K562 (cell line): Measurements from ENCODE around the gene SLC25A20. TPM values are rescaled to one million over a fixed set of nuclear protein-coding genes. Genes with fewer than 3 reads are reported as not detected.

Experiments
- CREB3L1 ChIP-seq: fragments of 450-650 bp; IDR thresholded peaks from 2 replicates; pipeline ENCODE4 v1.6.1; 2014; ENCODE audit warnings: low read depth, mild to moderate bottlenecking, moderate library complexity, borderline replicate concordance
- FUS ChIP-seq: fragments of 200-400 bp; formaldehyde crosslinking; optimal IDR thresholded peaks from 2 replicates; pipeline ENCODE3; 2017; ENCODE audit warnings: low read depth, low read length
- HNRNPLL ChIP-seq: fragments of 200-400 bp; formaldehyde crosslinking; IDR thresholded peaks from 2 replicates; pipeline ENCODE4 v1.6.1; 2017; ENCODE audit warnings: low read length, low read depth, mild to moderate bottlenecking; ENCODE audit not compliant: poor library complexity, severe bottlenecking
- KDM4B ChIP-seq, 2 experiments: fragments of 450-650 bp in 1 of 2; sonication (generic) in 1 of 2; IDR thresholded peaks; 2 replicates each; pipeline ENCODE4 v1.6.1; 2016 to 2017; ENCODE audit warnings: borderline replicate concordance in 2 of 2, antibody characterized with exemption in 1 of 2, low read depth in 1 of 2, mild to moderate bottlenecking in 1 of 2
- NR2C1 ChIP-seq, 2 experiments: fragments of 450-650 bp; IDR thresholded peaks; 2 replicates each; pipeline ENCODE4 v1.6.1; 2017; ENCODE audit warnings: mild to moderate bottlenecking in 2 of 2, antibody characterized with exemption in 1 of 2, inconsistent platforms in 1 of 2, missing compliant biosample characterization in 1 of 2, missing genetic modification characterization in 1 of 2
- PRMT5 ChIP-seq: sonication (generic); formaldehyde crosslinking; IDR thresholded peaks from 2 replicates; pipeline ENCODE4 v1.5.0; 2020; ENCODE audit warnings: missing genetic modification reagents
- RAD51 ChIP-seq: fragments of 450-650 bp; IDR thresholded peaks from 2 replicates; pipeline ENCODE4 v1.7.1; 2016; ENCODE audit warnings: low read depth, mild to moderate bottlenecking, borderline replicate concordance
- RBFOX2 ChIP-seq: fragments of 200-400 bp; formaldehyde crosslinking; IDR thresholded peaks from 2 replicates; pipeline ENCODE4 v1.6.1; 2017; ENCODE audit warnings: low read depth, mild to moderate bottlenecking, low read length, moderate library complexity
- TAF9B ChIP-seq: fragments of 450-650 bp; IDR thresholded peaks from 2 replicates; pipeline ENCODE4 v1.6.1; 2018; ENCODE audit warnings: mild to moderate bottlenecking; ENCODE audit not compliant: partially characterized antibody
- ZBTB40 ChIP-seq, 2 experiments: fragments of 450-650 bp in 1 of 2; sonication (generic) in 1 of 2; formaldehyde crosslinking in 1 of 2; IDR thresholded peaks; 2 replicates each; pipeline versions ENCODE4 v1.7.1 to v1.9.0; 2016 to 2022; ENCODE audit warnings: inconsistent platforms in 1 of 2, mild to moderate bottlenecking in 1 of 2, missing genetic modification reagents in 1 of 2
- ZBTB5 ChIP-seq: fragments of 450-650 bp; IDR thresholded peaks from 2 replicates; pipeline ENCODE4 v1.6.1; 2017; ENCODE audit warnings: antibody characterized with exemption
- ZNF561 ChIP-seq: fragments of 450-650 bp; formaldehyde crosslinking; conservative IDR thresholded peaks from 2 replicates; pipeline ENCODE4 v1.4.0; 2020; ENCODE audit warnings: mild to moderate bottlenecking, moderate library complexity
- polyA plus RNA-seq, 8 experiments: library from polyadenylated mRNA; depleted of rRNA in 4 of 8; stranded (reverse) in 5 of 8; unstranded in 3 of 8; fragments of >200 nt; fragmentation: Nextera tagmentation in 2 of 8; fragmentation: Illumina TruSeq in 1 of 8; extraction: Ambion mirVana in 2 of 8; extraction: Trizol in 1 of 8; gene quantifications; 2 replicates each; pipeline versions ENCODE4 v1.2.1 to v1.2.3, GENCODE V29; 2011 to 2014; ENCODE audit warnings: inconsistent platforms in 1 of 8, missing spikeins in 1 of 8
- total RNA-seq, 7 experiments: library from RNA; depleted of rRNA in 6 of 7; stranded (reverse); fragments of >200 nt in 6 of 7; fragmentation: Illumina TruSeq in 2 of 7; extraction: Trizol in 2 of 7; gene quantifications; 2 replicates each; pipeline versions ENCODE4 v1.2.1 to v1.2.3, GENCODE V29; 2011 to 2021; ENCODE audit warnings: low replicate concordance in 1 of 7

SLC25A20 gene
- total and polyA plus RNA-seq, 9 of the 15 experiments (the other 6 are each of a cell fraction or from before 2014, with no cell fraction given): 14.3 to 48.1 (median 21.6) TPM

GRCh38 chr3:48918388-48919214 lies 19.9 kb upstream of the SLC25A20 start, which contains the start of gene ARIH2 (continued):
- peak; percentile 20 for TF ChIP-seq TAF9B
- TF ChIP-seq HNRNPLL: peak; percentile 62
- TF ChIP-seq FUS: peak; percentile 40
- TF ChIP-seq RAD51: no peak
- TF ChIP-seq RBFOX2: peak; percentile 97
- no peak for TF ChIP-seq ZBTB5
- TF ChIP-seq PRMT5 (CRISPR knock-in tag): no peak
- TF ChIP-seq ZBTB40 (IDR thresholded peaks at IDR 0.05): peak; percentile 96
- no peak for TF ChIP-seq ZBTB40 (CRISPR knock-in tag; IDR thresholded peaks at IDR 0.05)
- peak; percentile 47; the same call in 1 of the 2 replicates for TF ChIP-seq CREB3L1
- peak; percentile 97 for TF ChIP-seq NR2C1 (IDR thresholded peaks at IDR 0.05)
- TF ChIP-seq NR2C1 (tag; IDR thresholded peaks at IDR 0.05): peak; percentile 97
- no peak for TF ChIP-seq KDM4B (IDR thresholded peaks at IDR 0.05; ENCODE audit: borderline replicate concordance in 2 of 2, low read depth in 1 of 2)
- no peak for TF ChIP-seq ZNF561
